ENCODE results near the gene ABLIM3.

Gene ABLIM3

DNA sequence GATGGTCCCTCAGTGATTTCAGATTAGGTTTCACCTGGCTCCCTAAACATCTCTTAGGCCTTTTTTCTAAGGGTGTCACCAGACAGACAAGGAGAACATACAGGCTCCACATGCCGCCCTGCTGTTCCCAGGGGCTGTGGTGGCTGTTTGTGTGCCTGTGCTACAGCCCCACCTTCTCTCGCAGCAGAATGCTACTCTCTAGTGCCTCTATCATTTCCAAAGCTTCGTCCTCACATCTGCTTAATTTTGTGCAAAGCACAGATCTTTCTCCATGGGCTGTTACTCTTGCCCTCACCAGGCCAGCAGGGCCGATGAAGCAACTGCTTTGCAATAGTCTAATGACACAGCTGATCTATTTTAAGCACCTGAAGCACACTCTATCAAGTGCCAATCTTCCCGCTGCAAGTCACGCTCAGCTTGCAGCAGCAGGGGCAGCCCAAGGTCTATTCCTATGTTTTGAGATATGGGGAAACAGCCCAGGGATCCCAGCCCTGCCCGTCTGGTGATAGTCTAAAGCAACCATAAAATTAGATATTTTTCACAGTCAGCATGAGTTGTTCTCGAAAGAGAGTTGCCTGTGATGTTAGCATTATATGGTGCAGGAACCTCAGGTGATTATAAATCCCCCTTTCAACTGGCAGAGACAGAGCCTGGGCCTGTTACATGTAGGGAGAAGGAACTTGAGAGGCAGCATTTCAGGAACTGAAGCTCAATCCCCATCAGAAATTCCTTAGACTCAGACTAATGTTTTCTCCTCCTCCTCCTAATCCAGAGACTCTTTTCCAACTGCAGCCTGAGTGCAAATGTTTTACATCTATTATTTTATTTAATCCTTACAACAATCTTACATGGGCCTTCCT lies 12.7 kb downstream of the ABLIM3 start:
- Histone ChIP-seq H3K9me3 (ENCODE audit: severe bottlenecking) (no peaks in the 10 kb centered on the region), H3K4me3 (ENCODE audit: severe bottlenecking) (no peak overlapping the region), H3K27ac (ENCODE audit: poor library complexity, severe bottlenecking) (peak overlapping the region; percentile 25), H3K27me3 (ENCODE audit: insufficient read depth, poor library complexity, severe bottlenecking) (no peaks in the 10 kb centered on the region), H3K4me1 (ENCODE audit: insufficient read depth, poor library complexity, severe bottlenecking) (peaks cover 38% of the 10 kb centered on the region), H3K36me3 (ENCODE audit: low read depth) (no peaks in the 10 kb centered on the region)
- no peak for DNase-seq (ENCODE audit: low spot score)
- TF ChIP-seq, protein P1, sequence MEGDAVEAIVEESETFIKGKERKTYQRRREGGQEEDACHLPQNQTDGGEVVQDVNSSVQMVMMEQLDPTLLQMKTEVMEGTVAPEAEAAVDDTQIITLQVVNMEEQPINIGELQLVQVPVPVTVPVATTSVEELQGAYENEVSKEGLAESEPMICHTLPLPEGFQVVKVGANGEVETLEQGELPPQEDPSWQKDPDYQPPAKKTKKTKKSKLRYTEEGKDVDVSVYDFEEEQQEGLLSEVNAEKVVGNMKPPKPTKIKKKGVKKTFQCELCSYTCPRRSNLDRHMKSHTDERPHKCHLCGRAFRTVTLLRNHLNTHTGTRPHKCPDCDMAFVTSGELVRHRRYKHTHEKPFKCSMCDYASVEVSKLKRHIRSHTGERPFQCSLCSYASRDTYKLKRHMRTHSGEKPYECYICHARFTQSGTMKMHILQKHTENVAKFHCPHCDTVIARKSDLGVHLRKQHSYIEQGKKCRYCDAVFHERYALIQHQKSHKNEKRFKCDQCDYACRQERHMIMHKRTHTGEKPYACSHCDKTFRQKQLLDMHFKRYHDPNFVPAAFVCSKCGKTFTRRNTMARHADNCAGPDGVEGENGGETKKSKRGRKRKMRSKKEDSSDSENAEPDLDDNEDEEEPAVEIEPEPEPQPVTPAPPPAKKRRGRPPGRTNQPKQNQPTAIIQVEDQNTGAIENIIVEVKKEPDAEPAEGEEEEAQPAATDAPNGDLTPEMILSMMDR (IDR thresholded peaks at IDR 0.05; ENCODE audit: poor library complexity, severe bottlenecking): no peak
- ATAC-seq (ENCODE audit: low read depth): peak; percentile 64; the same call in 2 of the 3 replicates

DNA sequence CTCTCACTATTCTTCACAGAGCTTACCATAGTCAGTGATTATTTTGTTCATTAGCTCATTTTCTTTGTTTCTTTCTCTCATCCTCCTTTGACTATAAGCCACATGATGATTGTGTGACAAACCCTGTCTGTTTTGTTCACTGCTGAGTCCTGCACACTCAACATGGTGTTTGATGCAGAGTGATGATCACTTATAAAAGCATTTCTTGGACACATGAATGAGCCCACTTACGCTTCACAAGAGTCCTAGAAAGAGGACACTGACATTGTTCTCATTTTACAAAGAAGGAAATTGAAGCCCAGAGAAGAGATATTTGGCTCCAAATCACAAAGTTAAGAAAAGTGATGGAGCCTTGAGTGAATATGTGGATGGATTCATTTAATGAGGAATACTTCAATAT lies 13.4 kb downstream of the ABLIM3 start:
- no peaks in the 10 kb centered on the region for H3K9me3 ChIP-seq (ENCODE audit: severe bottlenecking)
- DNase-seq (ENCODE audit: low spot score): no peak
- peaks cover 38% of the 10 kb centered on the region for H3K4me1 ChIP-seq (ENCODE audit: insufficient read depth, poor library complexity, severe bottlenecking)
- H3K36me3 ChIP-seq (ENCODE audit: low read depth): no peaks in the 10 kb centered on the region
- TF ChIP-seq, protein P1 (IDR thresholded peaks at IDR 0.05; ENCODE audit: poor library complexity, severe bottlenecking): no peak
- H3K27me3 ChIP-seq (ENCODE audit: insufficient read depth, poor library complexity, severe bottlenecking): no peaks in the 10 kb centered on the region
- H3K4me3 ChIP-seq (ENCODE audit: severe bottlenecking): no peak overlapping the region
- ATAC-seq (ENCODE audit: low read depth): no peak
- no peak overlapping the region for H3K27ac ChIP-seq (ENCODE audit: poor library complexity, severe bottlenecking)

DNA sequence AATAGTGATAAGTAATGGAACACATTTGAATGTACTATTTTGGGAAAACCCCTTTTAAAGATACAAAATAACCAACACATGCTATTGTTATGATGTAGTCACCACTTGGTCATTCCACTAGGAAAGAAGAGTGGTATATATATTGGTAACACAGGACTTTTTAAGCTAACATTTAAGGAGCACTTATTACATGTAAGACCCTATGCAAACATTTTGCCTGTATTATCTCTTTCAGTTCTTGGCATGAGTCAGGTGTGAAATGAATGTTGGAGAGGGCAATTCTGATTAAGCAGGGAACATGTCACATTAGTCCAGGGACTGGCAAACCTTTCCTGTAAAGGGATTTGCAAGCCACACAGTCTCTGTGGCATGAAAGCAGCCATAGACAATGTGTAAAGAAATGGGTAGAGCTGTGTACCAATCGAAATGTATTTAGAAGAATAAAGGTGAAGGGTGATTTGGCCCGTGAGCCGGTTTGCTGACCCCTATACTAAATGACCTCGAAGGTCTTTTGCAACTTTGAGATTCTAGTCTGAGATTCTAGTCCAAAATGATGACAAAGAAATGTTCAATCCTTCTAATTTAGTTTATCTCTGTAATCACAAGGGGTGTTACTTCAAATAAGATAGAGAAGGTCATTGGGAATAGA lies 15.3 kb downstream of the ABLIM3 start:
- ATAC-seq (ENCODE audit: low read depth) (no peak), DNase-seq (ENCODE audit: low spot score) (no peak)
- TF ChIP-seq, protein P1 (IDR thresholded peaks at IDR 0.05; ENCODE audit: poor library complexity, severe bottlenecking): no peak
- H3K27me3 ChIP-seq (ENCODE audit: insufficient read depth, poor library complexity, severe bottlenecking): no peaks in the 10 kb centered on the region
- no peaks in the 10 kb centered on the region for H3K9me3 ChIP-seq (ENCODE audit: severe bottlenecking)
- H3K4me1 ChIP-seq (ENCODE audit: insufficient read depth, poor library complexity, severe bottlenecking): peaks cover 42% of the 10 kb centered on the region
- H3K4me3 ChIP-seq (ENCODE audit: severe bottlenecking): no peak overlapping the region
- H3K36me3 ChIP-seq (ENCODE audit: low read depth): no peaks in the 10 kb centered on the region
- H3K27ac ChIP-seq (ENCODE audit: poor library complexity, severe bottlenecking): no peak overlapping the region

DNA sequence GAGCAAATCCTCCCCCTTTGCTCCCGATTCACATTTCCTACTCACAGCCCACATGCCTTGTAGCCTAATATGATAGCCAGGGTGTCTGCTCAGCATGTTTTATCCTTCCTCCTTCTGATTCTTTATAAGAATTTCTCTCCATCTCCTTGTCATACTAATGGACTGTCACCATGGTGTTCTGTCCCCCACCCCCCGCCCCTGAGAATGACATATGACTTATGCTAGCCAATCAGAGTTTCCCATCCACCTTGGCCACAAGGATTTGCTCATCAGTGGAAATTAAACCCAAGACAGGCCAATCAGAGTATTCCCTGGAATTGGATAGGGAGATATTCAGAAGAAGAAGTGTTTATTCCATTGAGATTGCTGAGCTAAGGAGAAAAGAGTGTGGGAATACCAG lies 16.0 kb downstream of the ABLIM3 start:
- Histone ChIP-seq H3K4me1 (ENCODE audit: insufficient read depth, poor library complexity, severe bottlenecking) (peaks cover 42% of the 10 kb centered on the region), H3K27me3 (ENCODE audit: insufficient read depth, poor library complexity, severe bottlenecking) (no peaks in the 10 kb centered on the region), H3K9me3 (ENCODE audit: severe bottlenecking) (no peaks in the 10 kb centered on the region), H3K36me3 (ENCODE audit: low read depth) (no peaks in the 10 kb centered on the region), H3K27ac (ENCODE audit: poor library complexity, severe bottlenecking) (no peak overlapping the region), H3K4me3 (ENCODE audit: severe bottlenecking) (no peak overlapping the region)
- TF ChIP-seq, protein P1 (IDR thresholded peaks at IDR 0.05; ENCODE audit: poor library complexity, severe bottlenecking): no peak
- ATAC-seq (ENCODE audit: low read depth) (no peak), DNase-seq (ENCODE audit: low spot score) (no peak)
